Activated T-helper 1 cell treated with anti-CD3 and anti-CD28 coated beads, Interleukin-12 subunit alpha, Interleukin-12 subunit beta, Interleukin-2, Interleukin-4 antibody, amounts not matched to agents 30 ng/mL and 10 ng/mL and 1 ng/mL, durations not matched to agents 14 hours and 24 hours and 36 hours (primary cell): ENCODE measurements around the gene DYSF. TPM values are rescaled to one million over a fixed set of nuclear protein-coding genes. Genes with fewer than 3 reads are reported as not detected.

Experiments used
- DNase-seq: peaks from one replicate; pipeline ENCODE4 v3.0.0; 2021; ENCODE audit warnings: low spot score
- H3K27ac Mint-ChIP-seq: one replicate; pipeline ENCODE4 v1.8.0; 2021; ENCODE audit warnings: mild to moderate bottlenecking, mixed read lengths
- H3K27me3 Mint-ChIP-seq: one replicate; pipeline ENCODE4 v1.8.0; 2022; ENCODE audit warnings: mild to moderate bottlenecking, moderate library complexity, mixed read lengths; ENCODE audit not compliant: insufficient read depth
- H3K36me3 Mint-ChIP-seq: one replicate; pipeline ENCODE4 v1.8.0; 2021; ENCODE audit warnings: low read depth, mixed read lengths
- H3K4me1 Mint-ChIP-seq: one replicate; pipeline ENCODE4 v1.8.0; 2021; ENCODE audit warnings: low read depth, mixed read lengths
- H3K4me3 Mint-ChIP-seq: one replicate; pipeline ENCODE4 v1.8.0; 2021; ENCODE audit warnings: mild to moderate bottlenecking, moderate library complexity, mixed read lengths
- H3K9me3 Mint-ChIP-seq: one replicate; pipeline ENCODE4 v1.8.0; 2021; ENCODE audit warnings: mixed read lengths
- intact Hi-C: fragments of 100-400 bp; cut with micrococcal nuclease; formaldehyde crosslinking; loops from one replicate; pipeline ENCODE4 v1.15.1; 2024
- total RNA-seq: library from RNA; stranded (reverse); gene quantifications from 2 replicates; pipeline ENCODE4 v1.2.3, GENCODE V29; 2022

The DYSF gene
- total RNA-seq, 1 donor from 2014 or later = not detected

- Mint-ChIP-seq H3K9me3 (no peaks in the 10 kb centered on the region), H3K27ac (no peak overlapping the region), H3K4me1 (no peaks in the 10 kb centered on the region), H3K4me3 (no peak overlapping the region), H3K36me3 (no peaks in the 10 kb centered on the region), H3K27me3 (peaks cover 7% of the 10 kb centered on the region)
- DNase-seq = no peak
- intact Hi-C loops = no loop called here
Observed at GRCh38 chr2:71692621-71693277, 239.4 kb downstream of the DYSF start.

- no peak overlapping the region for H3K27ac Mint-ChIP-seq
- DNase-seq = no peak
- no peaks in the 10 kb centered on the region for H3K4me1 Mint-ChIP-seq
- no peak overlapping the region for H3K4me3 Mint-ChIP-seq
- no peaks in the 10 kb centered on the region for H3K9me3 Mint-ChIP-seq
- H3K36me3 Mint-ChIP-seq = no peaks in the 10 kb centered on the region
- H3K27me3 Mint-ChIP-seq = peaks cover 7% of the 10 kb centered on the region
- intact Hi-C loops = no loop called here
Observed at GRCh38 chr2:71693286-71694270, 240.2 kb downstream of the DYSF start.

GRCh38 chr2:71694501-71695234 lies 241.3 kb downstream of the DYSF start:
- H3K4me1 Mint-ChIP-seq = no peaks in the 10 kb centered on the region
- intact Hi-C loops = no loop called here
- no peak overlapping the region for H3K27ac Mint-ChIP-seq
- no peaks in the 10 kb centered on the region for H3K9me3 Mint-ChIP-seq
- no peaks in the 10 kb centered on the region for H3K36me3 Mint-ChIP-seq
- no peak overlapping the region for H3K4me3 Mint-ChIP-seq
- peaks cover 7% of the 10 kb centered on the region for H3K27me3 Mint-ChIP-seq
- DNase-seq = no peak

GRCh38 chr2:71695235-71696120 lies 242.1 kb downstream of the DYSF start:
- H3K27ac Mint-ChIP-seq = no peak overlapping the region
- DNase-seq = no peak
- H3K4me3 Mint-ChIP-seq = no peak overlapping the region
- intact Hi-C loops = no loop called here
- no peaks in the 10 kb centered on the region for H3K4me1 Mint-ChIP-seq
- no peaks in the 10 kb centered on the region for H3K9me3 Mint-ChIP-seq
- H3K27me3 Mint-ChIP-seq = peaks cover 7% of the 10 kb centered on the region
- H3K36me3 Mint-ChIP-seq = no peaks in the 10 kb centered on the region

GRCh38 chr2:71696381-71696780 lies 243.0 kb downstream of the DYSF start:
- Mint-ChIP-seq H3K27ac (no peak overlapping the region), H3K36me3 (no peaks in the 10 kb centered on the region), H3K27me3 (peaks cover 7% of the 10 kb centered on the region), H3K4me3 (no peak overlapping the region), H3K9me3 (no peaks in the 10 kb centered on the region), H3K4me1 (no peaks in the 10 kb centered on the region)
- intact Hi-C loops = no loop called here
- no peak for DNase-seq

GRCh38 chr2:71697106-71698004 lies 244.0 kb downstream of the DYSF start:
- Mint-ChIP-seq H3K36me3 (no peaks in the 10 kb centered on the region), H3K27me3 (no peaks in the 10 kb centered on the region), H3K27ac (no peak overlapping the region), H3K9me3 (no peaks in the 10 kb centered on the region), H3K4me3 (no peak overlapping the region), H3K4me1 (no peaks in the 10 kb centered on the region)
- no peak for DNase-seq
- intact Hi-C loops = no loop called here

- no peaks in the 10 kb centered on the region for H3K4me1 Mint-ChIP-seq
- no peaks in the 10 kb centered on the region for H3K36me3 Mint-ChIP-seq
- no peaks in the 10 kb centered on the region for H3K9me3 Mint-ChIP-seq
- no peak overlapping the region for H3K4me3 Mint-ChIP-seq
- DNase-seq = no peak
- no peak overlapping the region for H3K27ac Mint-ChIP-seq
- peaks cover under 1% of the 10 kb centered on the region for H3K27me3 Mint-ChIP-seq
- intact Hi-C loops = no loop called here
Observed at GRCh38 chr2:71699428-71699827, 246.1 kb downstream of the DYSF start.

- intact Hi-C loops = no loop called here
- H3K27ac Mint-ChIP-seq = no peak overlapping the region
- H3K4me1 Mint-ChIP-seq = no peaks in the 10 kb centered on the region
- no peaks in the 10 kb centered on the region for H3K9me3 Mint-ChIP-seq
- H3K27me3 Mint-ChIP-seq = peaks cover 2% of the 10 kb centered on the region
- no peak overlapping the region for H3K4me3 Mint-ChIP-seq
- no peak for DNase-seq
- no peaks in the 10 kb centered on the region for H3K36me3 Mint-ChIP-seq
Observed at GRCh38 chr2:71700041-71700657, 246.8 kb downstream of the DYSF start.

- intact Hi-C loops = no loop called here
- Mint-ChIP-seq H3K27me3 (peaks cover 2% of the 10 kb centered on the region), H3K4me1 (no peaks in the 10 kb centered on the region), H3K9me3 (no peaks in the 10 kb centered on the region), H3K36me3 (no peaks in the 10 kb centered on the region), H3K4me3 (no peak overlapping the region), H3K27ac (no peak overlapping the region)
- no peak for DNase-seq
Observed at GRCh38 chr2:71700658-71701397, 247.5 kb downstream of the DYSF start.

GRCh38 chr2:71702071-71702970 lies 249.0 kb downstream of the DYSF start:
- no peak overlapping the region for H3K27ac Mint-ChIP-seq
- H3K9me3 Mint-ChIP-seq = no peaks in the 10 kb centered on the region
- H3K27me3 Mint-ChIP-seq = peaks cover 2% of the 10 kb centered on the region
- no peaks in the 10 kb centered on the region for H3K36me3 Mint-ChIP-seq
- intact Hi-C loops = no loop called here
- no peak overlapping the region for H3K4me3 Mint-ChIP-seq
- H3K4me1 Mint-ChIP-seq = no peaks in the 10 kb centered on the region
- no peak for DNase-seq
